ENCODE measurements around the gene ZBTB34.

ZBTB34 gene

GRCh38 chr9:126833710-126834345 lies 26.6 kb upstream of the ZBTB34 start:
- Histone ChIP-seq H3K9me3 (ENCODE audit: low read length) (no peaks in the 10 kb centered on the region), H3F3A (ENCODE audit: insufficient read depth, low read length) (no peaks in the 10 kb centered on the region), H3K9ac (ENCODE audit: low read length) (no peak overlapping the region), H3K4me1 (ENCODE audit: insufficient read depth, low read length, severe bottlenecking) (no peaks in the 10 kb centered on the region), H4K20me1 (ENCODE audit: insufficient read depth, low read length) (no peaks in the 10 kb centered on the region), H3K27me3 (ENCODE audit: insufficient read depth, low read length) (no peaks in the 10 kb centered on the region), H3K4me3 (ENCODE audit: low read depth, low read length, poor library complexity, severe bottlenecking) (no peak overlapping the region), H3K27ac (ENCODE audit: low read depth, low read length, poor library complexity, severe bottlenecking) (no peak overlapping the region), H3K9me2 (ENCODE audit: low read depth, low read length) (no peaks in the 10 kb centered on the region), H3K36me3 (ENCODE audit: insufficient read depth, low read length) (peaks cover 28% of the 10 kb centered on the region), H3K79me2 (ENCODE audit: insufficient read depth, low read length) (no peaks in the 10 kb centered on the region), H3K4me2 (ENCODE audit: low read length) (no peak overlapping the region), H2AFZ (ENCODE audit: low read length) (no peak overlapping the region)
- TF ChIP-seq EZH2 (IDR thresholded peaks at IDR 0.05; ENCODE audit: borderline replicate concordance, low read length): no peak
- no peak for TF ChIP-seq CTCF (IDR thresholded peaks at IDR 0.05; ENCODE audit: low read length)

- no peak overlapping the region for H3K27ac ChIP-seq (ENCODE audit: low read depth, low read length, poor library complexity, severe bottlenecking)
These were observed 25.8 kb upstream of the ZBTB34 start for GRCh38 chr9:126834672-126835071.

GRCh38 chr9:126836216-126836615 lies 24.2 kb upstream of the ZBTB34 start:
- no peaks in the 10 kb centered on the region for H3K9me2 ChIP-seq (ENCODE audit: low read depth, low read length)
- no peaks in the 10 kb centered on the region for H3K4me1 ChIP-seq (ENCODE audit: insufficient read depth, low read length, severe bottlenecking)
- peaks cover 28% of the 10 kb centered on the region for H3K36me3 ChIP-seq (ENCODE audit: insufficient read depth, low read length)
- H3K9me3 ChIP-seq (ENCODE audit: low read length): no peaks in the 10 kb centered on the region
- H3K27me3 ChIP-seq (ENCODE audit: insufficient read depth, low read length): no peaks in the 10 kb centered on the region
- no peak for TF ChIP-seq EZH2 (IDR thresholded peaks at IDR 0.05; ENCODE audit: borderline replicate concordance, low read length)
- TF ChIP-seq CTCF (IDR thresholded peaks at IDR 0.05; ENCODE audit: low read length): no peak
- H3F3A ChIP-seq (ENCODE audit: insufficient read depth, low read length): no peaks in the 10 kb centered on the region
- H4K20me1 ChIP-seq (ENCODE audit: insufficient read depth, low read length): no peaks in the 10 kb centered on the region
- H3K4me2 ChIP-seq (ENCODE audit: low read length): no peak overlapping the region
- H3K27ac ChIP-seq (ENCODE audit: low read depth, low read length, poor library complexity, severe bottlenecking): no peak overlapping the region
- no peak overlapping the region for H2AFZ ChIP-seq (ENCODE audit: low read length)
- H3K79me2 ChIP-seq (ENCODE audit: insufficient read depth, low read length): no peaks in the 10 kb centered on the region
- H3K9ac ChIP-seq (ENCODE audit: low read length): no peak overlapping the region
- H3K4me3 ChIP-seq (ENCODE audit: low read depth, low read length, poor library complexity, severe bottlenecking): no peak overlapping the region

More at GRCh38 chr9:126834672-126835071, 25.8 kb upstream of the ZBTB34 start:
- H3K36me3 ChIP-seq (ENCODE audit: insufficient read depth, low read length): peaks cover 28% of the 10 kb centered on the region
- no peaks in the 10 kb centered on the region for H4K20me1 ChIP-seq (ENCODE audit: insufficient read depth, low read length)
- H3K4me1 ChIP-seq (ENCODE audit: insufficient read depth, low read length, severe bottlenecking): no peaks in the 10 kb centered on the region
- H3K79me2 ChIP-seq (ENCODE audit: insufficient read depth, low read length): no peaks in the 10 kb centered on the region
- H3K9me2 ChIP-seq (ENCODE audit: low read depth, low read length): no peaks in the 10 kb centered on the region
- no peak overlapping the region for H3K4me2 ChIP-seq (ENCODE audit: low read length)
- H3K4me3 ChIP-seq (ENCODE audit: low read depth, low read length, poor library complexity, severe bottlenecking): no peak overlapping the region
- no peaks in the 10 kb centered on the region for H3F3A ChIP-seq (ENCODE audit: insufficient read depth, low read length)
- H3K27me3 ChIP-seq (ENCODE audit: insufficient read depth, low read length): no peaks in the 10 kb centered on the region
- H3K9ac ChIP-seq (ENCODE audit: low read length): no peak overlapping the region
- H3K9me3 ChIP-seq (ENCODE audit: low read length): no peaks in the 10 kb centered on the region
- no peak overlapping the region for H2AFZ ChIP-seq (ENCODE audit: low read length)
- TF ChIP-seq EZH2 (IDR thresholded peaks at IDR 0.05; ENCODE audit: borderline replicate concordance, low read length) (no peak), CTCF (IDR thresholded peaks at IDR 0.05; ENCODE audit: low read length) (no peak)
